SU-DHL-6 (cell line): ENCODE measurements around the gene ATP5PO.

ENCODE experiments used
- CTCF ChIP-seq: fragments of 200-600 bp; sonication (generic); IDR thresholded peaks from one replicate; pipeline ENCODE4 v1.5.1; 2017; ENCODE audit warnings: antibody characterized with exemption, mild to moderate bottlenecking, low read length, moderate library complexity; ENCODE audit not compliant: insufficient read depth, poor library complexity, severe bottlenecking
- EZH2phosphoT487 ChIP-seq: fragments of 200-600 bp; sonication (generic), shearing (Covaris generic); conservative IDR thresholded peaks from 2 replicates; pipeline ENCODE4 v1.6.1; 2018; ENCODE audit warnings: mild to moderate bottlenecking, antibody characterized with exemption, low read length, moderate library complexity, mixed read lengths

- TF ChIP-seq CTCF (no peak), EZH2phosphoT487 (no peak)
These were observed 5.8 kb downstream of the ATP5PO start for GRCh38 chr21:33909756-33910155.
